Neural progenitor cell (in vitro differentiated cells): ENCODE results near the gene DEFB118.

Experiments used
- CTCF ChIP-seq: fragments of 200-600 bp; sonication (generic); IDR thresholded peaks from 2 replicates; pipeline ENCODE4 v1.5.1; 2017; ENCODE audit warnings: antibody characterized with exemption, mild to moderate bottlenecking
- EZH2 ChIP-seq: fragments of 200-600 bp; sonication (generic); IDR thresholded peaks from 2 replicates; pipeline ENCODE4 v1.6.1; 2017; ENCODE audit warnings: antibody characterized with exemption, mild to moderate bottlenecking, moderate library complexity

- TF ChIP-seq EZH2 (no peak), CTCF (no peak)
These were observed 41.6 kb downstream of the DEFB118 start for GRCh38 chr20:31410011-31410410.
